ENCODE data around the gene TSC2. TPM values are rescaled to one million over a fixed set of nuclear protein-coding genes. Genes with fewer than 3 reads are reported as not detected.

The TSC2 gene
- total and polyA plus RNA-seq, 3 donors from 2014 or later = 136 to 271 (median 222) TPM

GRCh38 chr16:2090481-2090776, 42.6 kb downstream of the TSC2 start:
- Histone ChIP-seq H3K9me3 (no peaks in the 10 kb centered on the region), H3K4me3 (peak overlapping the region in 1 of 2 donors; percentile 12), H3K27me3 (no peaks in the 10 kb centered on the region), H3K4me1 (no peaks in the 10 kb centered on the region), H3K27ac (peak overlapping the region in 1 of 2 donors; percentile 24), H3K36me3 (ENCODE audit: low read depth, missing control alignments) (no peaks in the 10 kb centered on the region)
- intact Hi-C loops (cut with DNase I; ENCODE audit: low total_unique reads) = no loop called here
- no peak for DNase-seq
- 86% methylated on average over 10 of the region's 14 CpGs; no CpG with 5 or more reads in 1 of the 2 donors for WGBS, 2 donors
- TF ChIP-seq CTCF (IDR thresholded peaks at IDR 0.05) (no peak), POLR2A (IDR thresholded peaks at IDR 0.05) (no peak)

GRCh38 chr16:2090777-2091546, 43.2 kb downstream of the TSC2 start:
- H3K4me3 ChIP-seq = peak overlapping the region; percentile 21 to 32
- no peaks in the 10 kb centered on the region for H3K4me1 ChIP-seq
- intact Hi-C loops (cut with DNase I; ENCODE audit: low total_unique reads) = no loop called here
- no peaks in the 10 kb centered on the region for H3K27me3 ChIP-seq
- TF ChIP-seq CTCF (IDR thresholded peaks at IDR 0.05) (no peak), POLR2A (IDR thresholded peaks at IDR 0.05) (no peak)
- H3K36me3 ChIP-seq (ENCODE audit: low read depth, missing control alignments) = no peaks in the 10 kb centered on the region
- WGBS, 2 donors = 59 to 70% methylated on average over 9 to 51 of the region's 101 CpGs
- DNase-seq = peak; percentile 70
- no peaks in the 10 kb centered on the region for H3K9me3 ChIP-seq
- H3K27ac ChIP-seq = peak overlapping the region in 1 of 2 donors; percentile 24

- Histone ChIP-seq H3K36me3 (ENCODE audit: low read depth, missing control alignments) (no peaks in the 10 kb centered on the region), H3K27ac (no peak overlapping the region), H3K4me1 (no peaks in the 10 kb centered on the region), H3K9me3 (no peaks in the 10 kb centered on the region), H3K4me3 (peak overlapping the region; percentile 21 to 32), H3K27me3 (no peaks in the 10 kb centered on the region)
- intact Hi-C loops (cut with DNase I; ENCODE audit: low total_unique reads) = no loop called here
- WGBS, 2 donors = 51 to 63% methylated on average over 5 to 47 of the region's 49 CpGs
- TF ChIP-seq POLR2A (IDR thresholded peaks at IDR 0.05) (no peak), CTCF (IDR thresholded peaks at IDR 0.05) (no peak)
- no peak for DNase-seq
Observed at GRCh38 chr16:2091547-2092255, 43.9 kb downstream of the TSC2 start.

GRCh38 chr16:2092256-2092620, 44.5 kb downstream of the TSC2 start:
- no peaks in the 10 kb centered on the region for H3K27me3 ChIP-seq
- intact Hi-C loops (cut with DNase I; ENCODE audit: low total_unique reads) = no loop called here
- WGBS, 2 donors = 71 to 83% methylated on average over 7 to 16 of the region's 16 CpGs
- no peaks in the 10 kb centered on the region for H3K36me3 ChIP-seq (ENCODE audit: low read depth, missing control alignments)
- TF ChIP-seq POLR2A (IDR thresholded peaks at IDR 0.05) (no peak), CTCF (IDR thresholded peaks at IDR 0.05) (no peak)
- H3K27ac ChIP-seq = no peak overlapping the region
- H3K4me1 ChIP-seq = no peaks in the 10 kb centered on the region
- no peak overlapping the region for H3K4me3 ChIP-seq
- no peak for DNase-seq
- H3K9me3 ChIP-seq = no peaks in the 10 kb centered on the region
